ENCODE measurements around the gene C1orf141. TPM values are rescaled to one million over a fixed set of nuclear protein-coding genes. Genes with fewer than 3 reads are reported as not detected.

Gene C1orf141
- total and polyA plus RNA-seq, 9 of the 15 experiments (the other 6 are each of a cell fraction or from before 2014, with no cell fraction given) = not detected

- no peak for TF ChIP-seq ZBTB40 (IDR thresholded peaks at IDR 0.05)
- TF ChIP-seq ZBTB40 (CRISPR knock-in tag; IDR thresholded peaks at IDR 0.05) = no peak
- TF ChIP-seq ZNF668 (CRISPR knock-in tag; IDR thresholded peaks at IDR 0.05) = peak; percentile 81; the same call in 1 of the 2 replicates
- peak; percentile 81; the same call in 1 of the 2 replicates for TF ChIP-seq ZNF23 (CRISPR knock-in tag; IDR thresholded peaks at IDR 0.05)
- TF ChIP-seq SMAD4 (CRISPR knock-in tag; conservative IDR thresholded peaks at IDR 0.05) = peak; percentile 78
- peak; percentile 91; the same call in 1 of the 2 replicates for TF ChIP-seq ZNF444 (CRISPR knock-in tag; IDR thresholded peaks at IDR 0.05)
- TF ChIP-seq FOSL1 (tag; conservative IDR thresholded peaks at IDR 0.05) = peak; percentile 96
- TF ChIP-seq ZNF740 (CRISPR knock-in tag; IDR thresholded peaks at IDR 0.05) = no peak
- TF ChIP-seq ZNF740 (tag; IDR thresholded peaks at IDR 0.05) = peak in 1 of 2 experiments; percentile 80; a peak in 1 of 4 replicates
- TF ChIP-seq MLLT1 (IDR thresholded peaks at IDR 0.05) = 0 out of 4 replicates have a peak, but pooled peaks of 1 of the 2 experiments have one; percentile 29
- peak; percentile 81 for TF ChIP-seq DIDO1 (tag; IDR thresholded peaks at IDR 0.05; ENCODE audit: low read depth)
- TF ChIP-seq PTTG1 (tag; IDR thresholded peaks at IDR 0.05; ENCODE audit: low read depth) = 0 out of 2 replicates have a peak, but pooled peaks have one; percentile 27
- no peak for TF ChIP-seq PHB2 (IDR thresholded peaks at IDR 0.05; ENCODE audit: low read depth)
- no peak for TF ChIP-seq RBM25 (IDR thresholded peaks at IDR 0.05; ENCODE audit: low read depth, low read length, severe bottlenecking)
- TF ChIP-seq ERF (CRISPR knock-in tag; IDR thresholded peaks at IDR 0.05) = peak; percentile 98
- 0 out of 2 replicates have a peak, but pooled peaks have one; percentile 42 for TF ChIP-seq ESRRB (CRISPR knock-in tag; IDR thresholded peaks at IDR 0.05; ENCODE audit: borderline replicate concordance)
- TF ChIP-seq ZBTB12 (CRISPR knock-in tag; IDR thresholded peaks at IDR 0.05) = peak; percentile 79
Observed at GRCh38 chr1:67060811-67061218, 74.0 kb downstream of the C1orf141 start (continued).
